Fibroblast of the aortic adventitia (primary cell): ENCODE results near the gene STK11. TPM values are rescaled to one million over a fixed set of nuclear protein-coding genes. Genes with fewer than 3 reads are reported as not detected.
A peak's percentile ranks its signal among the peaks of the same experiment; 100 is the strongest.

Experiments
- DNase-seq: peaks from one replicate; pipeline ENCODE4 v3.0.0-alpha.2; 2010; ENCODE audit warnings: low read depth
- H3K4me3 ChIP-seq: 2 replicates; pipeline ENCODE4 v1.5.1; 2011; ENCODE audit warnings: low read depth, mild to moderate bottlenecking, control low read depth, low read length, moderate library complexity
- CTCF ChIP-seq: IDR thresholded peaks from 2 replicates; pipeline ENCODE4 v1.5.1; 2011; ENCODE audit warnings: mild to moderate bottlenecking, low read length, control low read depth, inconsistent platforms; ENCODE audit not compliant: insufficient read depth
- total RNA-seq: library from RNA; depleted of rRNA; stranded (reverse); fragments of >200 nt; gene quantifications from 2 replicates; pipeline ENCODE4 v1.2.3, GENCODE V29; 2012; ENCODE audit warnings: low replicate concordance

Gene STK11
- total RNA-seq, 1 donor, result 54.1 TPM

DNA sequence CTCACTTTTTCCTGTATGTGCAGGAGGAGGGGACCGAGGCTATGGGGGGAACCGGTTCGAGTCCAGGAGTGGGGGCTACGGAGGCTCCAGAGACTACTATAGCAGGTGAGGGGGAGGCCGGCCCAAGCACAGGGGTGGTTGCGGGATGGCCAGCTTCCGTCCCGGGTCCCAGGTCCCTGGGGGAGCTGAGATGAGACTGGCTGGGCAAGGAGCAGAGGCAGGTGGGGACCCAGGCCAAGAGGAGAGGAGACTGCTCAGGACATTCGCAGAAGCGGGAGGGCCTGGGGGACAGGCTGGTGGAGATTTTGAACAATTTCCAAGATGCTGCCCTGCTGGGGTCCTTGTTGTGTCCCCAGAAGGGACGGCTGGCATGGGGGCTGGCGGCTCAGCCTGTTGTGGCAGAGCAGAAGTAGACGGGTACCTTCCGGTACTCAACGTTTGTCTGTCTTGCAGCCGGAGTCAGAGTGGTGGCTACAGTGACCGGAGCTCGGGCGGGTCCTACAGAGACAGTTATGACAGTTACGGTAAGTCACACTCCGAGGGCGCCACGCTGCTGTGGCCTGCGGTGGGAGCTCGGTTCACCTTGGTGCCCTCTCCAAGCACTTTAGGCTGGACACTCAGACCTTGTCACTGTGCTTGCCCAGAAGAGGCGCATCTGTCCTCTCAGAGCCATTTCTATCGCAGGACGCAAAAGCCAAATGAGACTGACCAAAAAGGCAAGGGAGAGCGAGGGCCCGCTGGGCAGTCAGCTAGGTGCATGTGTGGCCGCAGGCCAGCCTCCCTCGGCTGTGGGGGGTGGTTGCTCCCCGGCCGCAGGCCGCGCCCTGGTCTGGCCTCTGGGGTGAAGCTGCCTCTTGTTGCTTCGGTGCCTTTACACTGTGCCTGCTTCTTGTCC is 66.2 kb downstream of the STK11 start:
- DNase-seq, result no peak
- TF ChIP-seq CTCF, result no peak
- peak overlapping the region; percentile 87 for H3K4me3 ChIP-seq

- peak overlapping the region; percentile 87 for H3K4me3 ChIP-seq
- no peak for DNase-seq
- TF ChIP-seq CTCF, result no peak
Measured at GRCh38 chr19:1272423-1273262, 67.1 kb downstream of the STK11 start.

GRCh38 chr19:1273263-1274041 is 67.9 kb downstream of the STK11 start:
- no peak for TF ChIP-seq CTCF
- DNase-seq, result no peak
- no peak overlapping the region for H3K4me3 ChIP-seq

DNA sequence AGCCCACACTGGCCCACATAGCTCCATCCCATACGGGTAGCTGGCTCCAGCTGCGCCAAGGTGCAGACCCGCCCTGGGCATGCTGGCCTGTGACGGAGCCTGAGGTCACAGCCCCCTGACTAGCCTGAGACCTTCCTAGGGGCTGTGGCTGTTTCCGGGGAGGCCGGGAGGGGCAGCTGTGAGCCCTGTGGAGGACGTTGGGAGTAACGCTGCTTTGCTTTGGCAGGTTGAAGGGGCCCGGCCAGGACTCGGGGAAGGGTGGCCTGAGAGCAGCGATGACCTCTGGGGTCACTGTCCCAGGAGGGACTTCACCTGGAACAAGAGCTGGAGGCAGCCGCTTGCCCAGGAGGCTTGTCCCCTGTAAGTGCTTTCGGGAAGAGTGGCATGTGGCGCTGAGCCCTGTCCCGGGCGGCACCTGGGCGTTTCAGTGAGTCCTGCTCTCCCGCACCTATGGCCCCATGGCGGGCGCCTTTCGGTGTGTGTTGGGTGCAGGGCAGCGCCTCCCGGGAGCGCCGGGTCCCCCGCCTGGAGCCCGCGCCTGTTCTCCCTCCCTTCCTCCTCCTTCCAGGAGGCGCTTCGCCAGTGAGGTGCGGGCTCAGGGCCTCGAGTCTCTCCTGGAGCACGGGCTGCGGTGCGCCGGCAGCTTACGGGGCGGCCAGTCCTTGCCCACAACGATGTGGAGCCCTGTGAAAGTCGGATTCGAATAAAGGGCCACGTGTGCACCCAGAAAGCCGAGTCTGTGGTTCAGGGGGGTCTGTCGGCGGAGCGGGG is 68.7 kb downstream of the STK11 start:
- no peak for DNase-seq
- peak overlapping the region; percentile 60 for H3K4me3 ChIP-seq
- TF ChIP-seq CTCF, result peak; percentile 4

- H3K4me3 ChIP-seq, result peak overlapping the region; percentile 60
- DNase-seq, result no peak
Measured at GRCh38 chr19:1274852-1275259, 69.3 kb downstream of the STK11 start.

More at GRCh38 chr19:1274852-1275259, 69.3 kb downstream of the STK11 start:
- TF ChIP-seq CTCF, result no peak
